HCT116 (cell line): Measurements from ENCODE around the gene FNDC1. TPM values are rescaled to one million over a fixed set of nuclear protein-coding genes. Genes with fewer than 3 reads are reported as not detected.

Experiments used
- ATAC-seq: fragments of 200-7000 bp; cut with Tn5 transposase; 2 replicates; pipeline ENCODE4 v1.9.1; 2020; ENCODE audit warnings: mild to moderate bottlenecking, moderate library complexity
- BruUV-seq: library from RNA; stranded (reverse); fragments of 400-500 nt; replicated peaks from 2 replicates; lab custom pipeline; 2021; lab: Mats Ljungman, UMichigan
- CTCF ChIA-PET: fragments of 300-600 bp; sonication (Branson Sonifier 250); formaldehyde crosslinking; loops from one replicate; lab custom pipeline; 2021; ENCODE audit warnings: antibody characterized with exemption; lab: Charles Lee
- POLR2A ChIA-PET: fragments of 300-600, 350-600 bp; sonication (Branson Sonifier 250); formaldehyde crosslinking; loops from one replicate; lab custom pipeline; 2021; ENCODE audit warnings: antibody characterized with exemption; lab: Charles Lee
- RAD21 ChIA-PET, 2 experiments: fragments of 300-600 bp; sonication (Branson Sonifier 250); formaldehyde crosslinking; loops; one replicate each; lab custom pipeline; 2023; ENCODE audit warnings: low total read pairs in 2 of 2; ENCODE audit not compliant: uncharacterized antibody in 2 of 2, unreplicated experiment in 2 of 2, low non-redundant PET in 1 of 2; lab: Charles Lee
- DNase-seq: peaks from one replicate; pipeline ENCODE4 v3.0.0-alpha.2; 2010; ENCODE audit warnings: low read depth, low spot score
- H2AFZ ChIP-seq: fragments of 200-600 bp; shearing (Covaris generic), sonication (generic); 2 replicates; pipeline ENCODE4 v1.6.1; 2017; ENCODE audit warnings: low read depth, mixed run types, mixed read lengths, antibody characterized with exemption, low read length; ENCODE audit not compliant: poor library complexity, severe bottlenecking
- H3K27ac ChIP-seq: 2 replicates; pipeline ENCODE4 v1.5.1; 2012; ENCODE audit warnings: low read depth, low read length
- H3K27me3 ChIP-seq: fragments of 200-600 bp; sonication (generic); 2 replicates; pipeline ENCODE4 v1.6.1; 2016; ENCODE audit warnings: mixed run types, low read length, mixed read lengths; ENCODE audit not compliant: insufficient read depth
- H3K36me3 ChIP-seq, 2 experiments: fragments of 200-500 bp in 1 of 2; fragments of 200-600 bp in 1 of 2; sonication (Bioruptor generic) in 1 of 2; sonication (generic) in 1 of 2; 2 replicates each; pipeline versions ENCODE4 v1.5.1 to v1.6.1; 2014 to 2016; ENCODE audit warnings: low read length in 2 of 2, inconsistent platforms in 1 of 2, mixed read lengths in 1 of 2, mixed run types in 1 of 2; ENCODE audit not compliant: insufficient read depth in 2 of 2, control insufficient read depth in 1 of 2
- H3K4me1 ChIP-seq, 2 experiments: fragments of 200-600 bp in 1 of 2; sonication (generic) in 1 of 2; 2 replicates each; pipeline versions ENCODE4 v1.5.1 to v1.6.1; 2012 to 2017; ENCODE audit warnings: low read length in 2 of 2, inconsistent platforms in 1 of 2, mild to moderate bottlenecking in 1 of 2, mixed read lengths in 1 of 2, mixed run types in 1 of 2, moderate library complexity in 1 of 2; ENCODE audit not compliant: insufficient read depth in 2 of 2, control insufficient read depth in 1 of 2
- H3K4me2 ChIP-seq: fragments of 200-600 bp; sonication (generic); 2 replicates; pipeline ENCODE4 v1.6.1; 2017; ENCODE audit warnings: mixed run types, low read length, mixed read lengths
- H3K4me3 ChIP-seq, 2 experiments: fragments of 200-600 bp in 1 of 2; sonication (generic) in 1 of 2; replicated peaks in 1 of 2; 2 replicates each; pipeline ENCODE4 v1.5.1; 2011 to 2016; ENCODE audit warnings: low read length in 2 of 2, control low read depth in 1 of 2, low read depth in 1 of 2, mild to moderate bottlenecking in 1 of 2, mixed read lengths in 1 of 2, mixed run types in 1 of 2
- H3K79me2 ChIP-seq: fragments of 200-600 bp; sonication (generic); 2 replicates; pipeline ENCODE4 v1.6.1; 2017; ENCODE audit warnings: mild to moderate bottlenecking, mixed run types, low read length, moderate library complexity, mixed read lengths; ENCODE audit not compliant: insufficient read depth
- H3K9ac ChIP-seq: fragments of 200-600 bp; sonication (generic); 2 replicates; pipeline ENCODE4 v1.6.1; 2016; ENCODE audit warnings: low read length, mixed read lengths
- H3K9me2 ChIP-seq: fragments of 200-600 bp; sonication (generic), shearing (Covaris generic); 2 replicates; pipeline ENCODE4 v1.6.1; 2017; ENCODE audit warnings: mixed run types, mild to moderate bottlenecking, moderate library complexity; ENCODE audit not compliant: insufficient read depth
- H3K9me3 ChIP-seq, 2 experiments: fragments of 200-500 bp in 1 of 2; fragments of 200-600 bp in 1 of 2; sonication (Bioruptor generic) in 1 of 2; sonication (generic) in 1 of 2; 2 replicates each; pipeline ENCODE4 v1.6.1; 2014 to 2017; ENCODE audit warnings: low read length in 2 of 2, mixed read lengths in 2 of 2, inconsistent platforms in 1 of 2, low read depth in 1 of 2, mild to moderate bottlenecking in 1 of 2, mixed run types in 1 of 2, moderate library complexity in 1 of 2; ENCODE audit not compliant: control insufficient read depth in 1 of 2, insufficient read depth in 1 of 2
- H4K20me1 ChIP-seq: fragments of 200-600 bp; sonication (generic), shearing (Covaris generic); 2 replicates; pipeline ENCODE4 v1.6.1; 2017; ENCODE audit warnings: mixed run types, mild to moderate bottlenecking, moderate library complexity; ENCODE audit not compliant: insufficient read depth
- CBX3 ChIP-seq: IDR thresholded peaks from 2 replicates; pipeline ENCODE4 v1.6.1; 2012; ENCODE audit warnings: low read depth
- CEBPB ChIP-seq: IDR thresholded peaks from 2 replicates; pipeline ENCODE4 v1.6.1; 2012; ENCODE audit warnings: low read depth
- ELF1 ChIP-seq: IDR thresholded peaks from 2 replicates; pipeline ENCODE4 v1.6.1; 2012; ENCODE audit warnings: low read depth, borderline replicate concordance
- FOSL1 ChIP-seq: IDR thresholded peaks from 2 replicates; pipeline ENCODE4 v1.6.1; 2012; ENCODE audit warnings: low read depth
- JUND ChIP-seq: IDR thresholded peaks from 2 replicates; pipeline ENCODE4 v1.6.1; 2012
- POLR2A ChIP-seq: IDR thresholded peaks from 2 replicates; pipeline ENCODE4 v1.7.0; 2011; ENCODE audit warnings: borderline replicate concordance; ENCODE audit not compliant: insufficient read depth, insufficient read length; ENCODE audit errors: extremely low read depth
- POLR2AphosphoS5 ChIP-seq: IDR thresholded peaks from 2 replicates; pipeline ENCODE4 v1.6.1; 2011; ENCODE audit warnings: mild to moderate bottlenecking, low read depth, low read length, moderate library complexity
- RAD21 ChIP-seq: IDR thresholded peaks from 2 replicates; pipeline ENCODE4 v1.6.1; 2012; ENCODE audit warnings: low read depth, mild to moderate bottlenecking
- SIN3A ChIP-seq: IDR thresholded peaks from 2 replicates; pipeline ENCODE4 v1.6.1; 2012; ENCODE audit warnings: low read depth
- SP1 ChIP-seq: IDR thresholded peaks from 2 replicates; pipeline ENCODE4 v1.6.1; 2012; ENCODE audit warnings: low read depth
- TCF7L2 ChIP-seq: IDR thresholded peaks from 2 replicates; pipeline ENCODE4 v1.7.0; 2011; ENCODE audit warnings: borderline replicate concordance, inconsistent platforms; ENCODE audit not compliant: insufficient read depth, insufficient read length; ENCODE audit errors: extremely low read depth
- YY1 ChIP-seq: IDR thresholded peaks from 2 replicates; pipeline ENCODE4 v1.6.1; 2011; ENCODE audit warnings: low read length, low read depth, moderate library complexity, mild to moderate bottlenecking; ENCODE audit not compliant: insufficient replicate concordance; ENCODE audit errors: extremely low read depth
- ZFX ChIP-seq: fragments of 450-650 bp; IDR thresholded peaks from 2 replicates; pipeline ENCODE4 v1.6.1; 2017
- intact Hi-C: fragments of 100-400 bp; cut with micrococcal nuclease; formaldehyde crosslinking; loops from 2 replicates; pipeline ENCODE4 v1.10.0; 2022
- total RNA-seq: library from RNA; stranded (reverse); gene quantifications from one replicate; pipeline ENCODE4 v1.2.1, GENCODE V29; 2021; ENCODE audit not compliant: unreplicated experiment
- TF ChIP-seq, protein P1 (sequence below), 3 experiments: fragments of 200-600 bp in 1 of 3; sonication (generic) in 1 of 3; IDR thresholded peaks in 2 of 3; conservative IDR thresholded peaks in 1 of 3; 2 replicates each; pipeline ENCODE4 v1.5.1; 2012 to 2017; ENCODE audit warnings: low read depth in 2 of 3, low read length in 2 of 3, antibody characterized with exemption in 1 of 3, borderline replicate concordance in 1 of 3, control low read depth in 1 of 3, mild to moderate bottlenecking in 1 of 3, mixed read lengths in 1 of 3, mixed run types in 1 of 3, moderate library complexity in 1 of 3; ENCODE audit not compliant: insufficient read depth in 1 of 3
- TF ChIP-seq, protein P2 (sequence below): IDR thresholded peaks from 2 replicates; pipeline ENCODE4 v1.6.1; 2012; ENCODE audit warnings: low read depth
- TF ChIP-seq, protein P3 (sequence below): IDR thresholded peaks from 2 replicates; pipeline ENCODE4 v1.6.1; 2012

The FNDC1 gene
- total RNA-seq, 1 experiment from 2014 or later, result 0.07 TPM

DNA sequence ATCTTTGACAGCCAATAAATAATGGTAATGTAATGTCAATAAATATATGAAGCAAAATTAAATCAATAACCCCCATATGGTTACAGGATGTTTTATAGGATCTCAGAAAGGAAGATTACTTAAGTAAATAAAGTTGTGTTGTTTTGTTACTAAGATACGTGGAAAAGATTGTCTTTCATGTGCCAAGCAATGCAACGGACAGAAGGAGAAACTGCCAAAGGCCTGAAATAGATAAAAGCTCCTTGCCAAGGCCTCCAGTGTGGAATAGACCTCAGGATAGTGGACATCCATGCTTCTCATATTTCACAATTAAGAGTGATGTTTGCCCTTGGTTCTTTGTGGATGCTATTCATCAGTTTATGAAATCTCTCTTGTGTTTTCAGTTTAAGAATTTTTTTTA, 16.4 kb upstream of the FNDC1 start:
- no peak overlapping the region for H3K9ac ChIP-seq
- no peak overlapping the region for H2AFZ ChIP-seq
- no peaks in the 10 kb centered on the region; the same call in 1 of the 2 replicates for H3K9me2 ChIP-seq
- no peaks in the 10 kb centered on the region for H4K20me1 ChIP-seq
- ChIA-PET POLR2A (no interaction called here), RAD21 (no interaction called here), CTCF (no interaction called here)
- no peaks in the 10 kb centered on the region for H3K79me2 ChIP-seq
- H3K4me1 ChIP-seq, result no peaks in the 10 kb centered on the region
- no peak overlapping the region for H3K27ac ChIP-seq
- intact Hi-C loops, result no loop called here
- no TSS peak for BruUV-seq
- TF ChIP-seq JUND (no peak), CEBPB (no peak), SP1 (no peak), YY1 (no peak), POLR2A (no peak), FOSL1 (no peak), ZFX (no peak), POLR2AphosphoS5 (no peak), CBX3 (no peak), SIN3A (no peak), RAD21 (no peak), TCF7L2 (no peak), ELF1 (no peak)
- TF ChIP-seq, protein P1, sequence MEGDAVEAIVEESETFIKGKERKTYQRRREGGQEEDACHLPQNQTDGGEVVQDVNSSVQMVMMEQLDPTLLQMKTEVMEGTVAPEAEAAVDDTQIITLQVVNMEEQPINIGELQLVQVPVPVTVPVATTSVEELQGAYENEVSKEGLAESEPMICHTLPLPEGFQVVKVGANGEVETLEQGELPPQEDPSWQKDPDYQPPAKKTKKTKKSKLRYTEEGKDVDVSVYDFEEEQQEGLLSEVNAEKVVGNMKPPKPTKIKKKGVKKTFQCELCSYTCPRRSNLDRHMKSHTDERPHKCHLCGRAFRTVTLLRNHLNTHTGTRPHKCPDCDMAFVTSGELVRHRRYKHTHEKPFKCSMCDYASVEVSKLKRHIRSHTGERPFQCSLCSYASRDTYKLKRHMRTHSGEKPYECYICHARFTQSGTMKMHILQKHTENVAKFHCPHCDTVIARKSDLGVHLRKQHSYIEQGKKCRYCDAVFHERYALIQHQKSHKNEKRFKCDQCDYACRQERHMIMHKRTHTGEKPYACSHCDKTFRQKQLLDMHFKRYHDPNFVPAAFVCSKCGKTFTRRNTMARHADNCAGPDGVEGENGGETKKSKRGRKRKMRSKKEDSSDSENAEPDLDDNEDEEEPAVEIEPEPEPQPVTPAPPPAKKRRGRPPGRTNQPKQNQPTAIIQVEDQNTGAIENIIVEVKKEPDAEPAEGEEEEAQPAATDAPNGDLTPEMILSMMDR (IDR thresholded peaks at IDR 0.05 in 2 of 3, conservative IDR thresholded peaks at IDR 0.05 in 1 of 3; ENCODE audit: borderline replicate concordance in 1 of 3, insufficient read depth in 1 of 3, low read depth in 2 of 3, low read length in 2 of 3), result no peak
- TF ChIP-seq, protein P2, sequence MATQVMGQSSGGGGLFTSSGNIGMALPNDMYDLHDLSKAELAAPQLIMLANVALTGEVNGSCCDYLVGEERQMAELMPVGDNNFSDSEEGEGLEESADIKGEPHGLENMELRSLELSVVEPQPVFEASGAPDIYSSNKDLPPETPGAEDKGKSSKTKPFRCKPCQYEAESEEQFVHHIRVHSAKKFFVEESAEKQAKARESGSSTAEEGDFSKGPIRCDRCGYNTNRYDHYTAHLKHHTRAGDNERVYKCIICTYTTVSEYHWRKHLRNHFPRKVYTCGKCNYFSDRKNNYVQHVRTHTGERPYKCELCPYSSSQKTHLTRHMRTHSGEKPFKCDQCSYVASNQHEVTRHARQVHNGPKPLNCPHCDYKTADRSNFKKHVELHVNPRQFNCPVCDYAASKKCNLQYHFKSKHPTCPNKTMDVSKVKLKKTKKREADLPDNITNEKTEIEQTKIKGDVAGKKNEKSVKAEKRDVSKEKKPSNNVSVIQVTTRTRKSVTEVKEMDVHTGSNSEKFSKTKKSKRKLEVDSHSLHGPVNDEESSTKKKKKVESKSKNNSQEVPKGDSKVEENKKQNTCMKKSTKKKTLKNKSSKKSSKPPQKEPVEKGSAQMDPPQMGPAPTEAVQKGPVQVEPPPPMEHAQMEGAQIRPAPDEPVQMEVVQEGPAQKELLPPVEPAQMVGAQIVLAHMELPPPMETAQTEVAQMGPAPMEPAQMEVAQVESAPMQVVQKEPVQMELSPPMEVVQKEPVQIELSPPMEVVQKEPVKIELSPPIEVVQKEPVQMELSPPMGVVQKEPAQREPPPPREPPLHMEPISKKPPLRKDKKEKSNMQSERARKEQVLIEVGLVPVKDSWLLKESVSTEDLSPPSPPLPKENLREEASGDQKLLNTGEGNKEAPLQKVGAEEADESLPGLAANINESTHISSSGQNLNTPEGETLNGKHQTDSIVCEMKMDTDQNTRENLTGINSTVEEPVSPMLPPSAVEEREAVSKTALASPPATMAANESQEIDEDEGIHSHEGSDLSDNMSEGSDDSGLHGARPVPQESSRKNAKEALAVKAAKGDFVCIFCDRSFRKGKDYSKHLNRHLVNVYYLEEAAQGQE, result no peak
- TF ChIP-seq, protein P3, sequence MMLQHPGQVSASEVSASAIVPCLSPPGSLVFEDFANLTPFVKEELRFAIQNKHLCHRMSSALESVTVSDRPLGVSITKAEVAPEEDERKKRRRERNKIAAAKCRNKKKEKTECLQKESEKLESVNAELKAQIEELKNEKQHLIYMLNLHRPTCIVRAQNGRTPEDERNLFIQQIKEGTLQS, result no peak
- ATAC-seq (no peak), DNase-seq (no peak)
- H3K9me3 ChIP-seq, result no peaks in the 10 kb centered on the region; a peak in 1 of 4 replicates
- H3K27me3 ChIP-seq, result no peaks in the 10 kb centered on the region
- H3K4me2 ChIP-seq, result no peak overlapping the region
- H3K36me3 ChIP-seq, result no peaks in the 10 kb centered on the region
- H3K4me3 ChIP-seq, result no peak overlapping the region
